Measurements from ENCODE around the gene KIF3A.

The KIF3A gene

DNA sequence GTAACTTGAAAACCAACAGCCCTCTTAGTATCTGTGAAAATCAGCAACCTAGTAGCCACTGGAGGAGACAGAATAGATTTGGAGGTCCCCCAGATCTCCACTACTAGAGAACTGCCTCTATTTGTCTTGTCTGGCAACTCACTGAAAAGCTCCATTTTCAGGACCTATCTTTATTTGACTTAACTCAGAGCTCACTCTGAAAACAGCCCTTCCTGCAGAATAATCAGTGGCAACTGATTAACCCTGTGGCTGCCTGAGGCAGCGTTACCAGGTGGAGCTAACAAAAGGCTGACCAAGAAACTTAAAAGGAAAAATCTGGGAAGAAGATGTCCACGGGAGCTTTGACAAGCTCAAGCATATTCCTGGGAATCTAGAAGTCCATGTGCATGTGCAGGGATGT lies 89.9 kb downstream of the KIF3A start:
- no peaks in the 10 kb centered on the region for H3K79me2 ChIP-seq (ENCODE audit: insufficient read depth, low read depth)
- H3K4me2 ChIP-seq: no peak overlapping the region
- H3K4me1 ChIP-seq (ENCODE audit: low read depth, poor library complexity, severe bottlenecking): no peaks in the 10 kb centered on the region
- no peaks in the 10 kb centered on the region for H4K20me1 ChIP-seq (ENCODE audit: insufficient read depth)
- no peak overlapping the region for H3K9ac ChIP-seq
- no peak overlapping the region for H3K27ac ChIP-seq
- H2AFZ ChIP-seq (ENCODE audit: low read depth): no peak overlapping the region
- H3K36me3 ChIP-seq (ENCODE audit: insufficient read depth): no peaks in the 10 kb centered on the region
- TF ChIP-seq, protein P1, sequence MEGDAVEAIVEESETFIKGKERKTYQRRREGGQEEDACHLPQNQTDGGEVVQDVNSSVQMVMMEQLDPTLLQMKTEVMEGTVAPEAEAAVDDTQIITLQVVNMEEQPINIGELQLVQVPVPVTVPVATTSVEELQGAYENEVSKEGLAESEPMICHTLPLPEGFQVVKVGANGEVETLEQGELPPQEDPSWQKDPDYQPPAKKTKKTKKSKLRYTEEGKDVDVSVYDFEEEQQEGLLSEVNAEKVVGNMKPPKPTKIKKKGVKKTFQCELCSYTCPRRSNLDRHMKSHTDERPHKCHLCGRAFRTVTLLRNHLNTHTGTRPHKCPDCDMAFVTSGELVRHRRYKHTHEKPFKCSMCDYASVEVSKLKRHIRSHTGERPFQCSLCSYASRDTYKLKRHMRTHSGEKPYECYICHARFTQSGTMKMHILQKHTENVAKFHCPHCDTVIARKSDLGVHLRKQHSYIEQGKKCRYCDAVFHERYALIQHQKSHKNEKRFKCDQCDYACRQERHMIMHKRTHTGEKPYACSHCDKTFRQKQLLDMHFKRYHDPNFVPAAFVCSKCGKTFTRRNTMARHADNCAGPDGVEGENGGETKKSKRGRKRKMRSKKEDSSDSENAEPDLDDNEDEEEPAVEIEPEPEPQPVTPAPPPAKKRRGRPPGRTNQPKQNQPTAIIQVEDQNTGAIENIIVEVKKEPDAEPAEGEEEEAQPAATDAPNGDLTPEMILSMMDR (conservative IDR thresholded peaks at IDR 0.05; ENCODE audit: low read depth, low read length): no peak
- no peak overlapping the region for H3K4me3 ChIP-seq (IDR thresholded peaks at IDR 0.05; ENCODE audit: insufficient read depth, low read depth, low read length)
- no peaks in the 10 kb centered on the region for H3K27me3 ChIP-seq (ENCODE audit: insufficient read depth, low read depth)

DNA sequence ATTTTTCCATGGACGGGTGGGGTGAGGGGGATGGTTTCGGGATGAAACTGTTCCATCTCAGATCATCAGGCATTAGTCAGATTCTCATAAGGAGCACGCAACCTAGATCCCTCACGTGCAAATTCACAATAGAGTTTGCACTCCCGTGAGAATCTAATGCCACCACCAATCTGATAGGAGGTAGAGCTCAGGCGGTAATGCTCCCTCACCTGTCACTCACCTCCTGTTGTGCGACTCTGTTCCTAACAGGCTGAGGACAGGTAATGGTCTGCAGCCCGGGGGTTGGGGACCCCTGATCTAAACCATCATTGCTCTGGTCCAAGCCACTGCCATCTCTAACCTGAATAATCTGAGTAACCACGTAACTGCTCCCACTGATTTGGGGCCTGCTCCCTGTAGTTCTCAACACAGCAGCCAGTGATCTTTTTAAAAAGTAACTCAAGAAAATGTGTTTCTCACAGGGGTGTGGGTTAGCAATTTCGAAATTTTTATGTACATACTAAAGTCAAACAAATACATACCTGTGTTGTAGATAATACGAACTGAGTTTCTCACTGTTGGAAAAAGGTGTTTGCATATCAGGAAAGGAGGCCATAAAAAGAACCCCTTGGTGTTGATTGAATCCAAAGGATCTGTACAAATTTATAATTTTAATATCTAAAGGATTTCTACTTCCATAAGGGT lies 90.6 kb downstream of the KIF3A start:
- Histone ChIP-seq H3K27me3 (ENCODE audit: insufficient read depth, low read depth) (no peaks in the 10 kb centered on the region), H3K9ac (no peak overlapping the region), H2AFZ (ENCODE audit: low read depth) (no peak overlapping the region), H4K20me1 (ENCODE audit: insufficient read depth) (no peaks in the 10 kb centered on the region), H3K4me1 (ENCODE audit: low read depth, poor library complexity, severe bottlenecking) (no peaks in the 10 kb centered on the region), H3K4me2 (no peak overlapping the region), H3K36me3 (ENCODE audit: insufficient read depth) (no peaks in the 10 kb centered on the region), H3K27ac (no peak overlapping the region), H3K4me3 (IDR thresholded peaks at IDR 0.05; ENCODE audit: insufficient read depth, low read depth, low read length) (no peak overlapping the region), H3K79me2 (ENCODE audit: insufficient read depth, low read depth) (no peaks in the 10 kb centered on the region)
- TF ChIP-seq, protein P1 (conservative IDR thresholded peaks at IDR 0.05; ENCODE audit: low read depth, low read length): no peak

DNA sequence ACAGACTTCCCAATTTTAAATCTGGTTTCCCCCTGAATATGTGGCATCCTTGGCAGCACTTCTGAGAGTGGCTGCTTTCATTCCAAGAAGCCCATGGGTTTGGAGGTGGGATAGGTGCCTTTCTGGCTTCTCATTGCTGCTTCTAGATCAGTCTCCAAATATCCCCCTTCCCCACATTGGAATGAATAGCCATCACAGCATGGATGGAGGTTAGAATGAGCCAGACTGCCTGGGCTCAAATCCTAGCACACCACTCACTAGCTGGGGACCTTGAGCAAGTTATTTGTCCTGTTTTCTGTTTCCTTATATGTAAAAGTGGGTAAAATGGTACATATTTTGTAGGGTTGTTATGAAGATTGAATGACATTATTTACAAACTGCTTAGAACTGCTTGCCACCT lies 93.2 kb downstream of the KIF3A start:
- Histone ChIP-seq H2AFZ (ENCODE audit: low read depth) (no peak overlapping the region), H3K27ac (no peak overlapping the region), H3K4me3 (IDR thresholded peaks at IDR 0.05; ENCODE audit: insufficient read depth, low read depth, low read length) (no peak overlapping the region), H3K9ac (no peak overlapping the region), H4K20me1 (ENCODE audit: insufficient read depth) (no peaks in the 10 kb centered on the region), H3K79me2 (ENCODE audit: insufficient read depth, low read depth) (no peaks in the 10 kb centered on the region), H3K4me1 (ENCODE audit: low read depth, poor library complexity, severe bottlenecking) (peaks cover 24% of the 10 kb centered on the region), H3K27me3 (ENCODE audit: insufficient read depth, low read depth) (no peaks in the 10 kb centered on the region), H3K36me3 (ENCODE audit: insufficient read depth) (no peaks in the 10 kb centered on the region), H3K4me2 (no peak overlapping the region)
- TF ChIP-seq, protein P1 (conservative IDR thresholded peaks at IDR 0.05; ENCODE audit: low read depth, low read length): no peak
